H1 (cell line): ENCODE results near the gene TBC1D4. TPM values are rescaled to one million over a fixed set of nuclear protein-coding genes. Genes with fewer than 3 reads are reported as not detected.

ENCODE experiments used
- CTCF ChIA-PET: fragments of 300-600 bp; sonication (Branson Sonifier 250); formaldehyde crosslinking; loops from one replicate; lab custom pipeline; 2021; ENCODE audit not compliant: partially characterized antibody; lab: Charles Lee
- POLR2A ChIA-PET: fragments of 300-600 bp; sonication (Branson Sonifier 250); formaldehyde crosslinking; loops from one replicate; lab custom pipeline; 2021; ENCODE audit warnings: inconsistent platforms; ENCODE audit not compliant: partially characterized antibody; lab: Charles Lee
- DNase-seq, 2 experiments: peaks; one replicate each; pipeline versions ENCODE4 v3.0.0 to v3.0.0-alpha.2; 2010 to 2022; ENCODE audit warnings: low spot score in 2 of 2, low read depth in 1 of 2, mixed read lengths in 1 of 2
- FAIRE-seq: peaks from 2 replicates; lab custom pipeline; 2011; peaks lifted over from hg19 to GRCh38; lab: Jason Lieb, UNC
- H2AFZ ChIP-seq: 2 replicates; pipeline ENCODE4 v1.8.1; 2012; ENCODE audit warnings: low read length, inconsistent platforms
- H2AK5ac ChIP-seq: 2 replicates; pipeline ENCODE4 v1.6.1; 2013; ENCODE audit warnings: low read depth, low read length
- H2BK120ac ChIP-seq: replicated peaks from 2 replicates; pipeline ENCODE3; 2013; ENCODE audit warnings: low read depth, low read length, inconsistent platforms
- H2BK12ac ChIP-seq: 2 replicates; pipeline ENCODE4 v1.6.1; 2013; ENCODE audit warnings: low read depth, low read length
- H2BK15ac ChIP-seq: 2 replicates; pipeline ENCODE4 v1.6.1; 2013; ENCODE audit warnings: low read length
- H2BK20ac ChIP-seq: 2 replicates; pipeline ENCODE4 v1.6.1; 2013; ENCODE audit warnings: low read length
- H2BK5ac ChIP-seq: 2 replicates; pipeline ENCODE4 v1.6.1; 2013; ENCODE audit warnings: low read depth, low read length
- H3K14ac ChIP-seq: 2 replicates; pipeline ENCODE4 v1.6.1; 2013; ENCODE audit warnings: inconsistent platforms; ENCODE audit not compliant: insufficient read length
- H3K18ac ChIP-seq: 2 replicates; pipeline ENCODE4 v1.6.1; 2013; ENCODE audit warnings: low read length; ENCODE audit errors: extremely low read depth
- H3K23ac ChIP-seq: 2 replicates; pipeline ENCODE4 v1.6.1; 2013; ENCODE audit warnings: inconsistent platforms; ENCODE audit not compliant: insufficient read length
- H3K23me2 ChIP-seq: 2 replicates; pipeline ENCODE4 v1.6.1; 2013; ENCODE audit warnings: low read depth, low read length
- H3K27ac ChIP-seq: 2 replicates; pipeline ENCODE4 v1.6.1; 2011; ENCODE audit warnings: low read depth, low read length, inconsistent platforms
- H3K27me3 ChIP-seq, 4 experiments: replicated peaks in 1 of 4; 1 replicate in 1 of 4; 2 replicates in 3 of 4; pipeline versions ENCODE4 v1.6.1 to v1.8.1; 2011 to 2013; ENCODE audit warnings: low read length in 3 of 4, mild to moderate bottlenecking in 3 of 4, inconsistent platforms in 2 of 4, mixed read lengths in 2 of 4, moderate library complexity in 1 of 4; ENCODE audit not compliant: control insufficient read depth in 3 of 4, insufficient read depth in 3 of 4; ENCODE audit errors: extremely low read depth in 1 of 4
- H3K36me3 ChIP-seq, 4 experiments: 2 replicates each; pipeline versions ENCODE4 v1.6.1 to v1.8.1; 2011 to 2013; ENCODE audit warnings: mild to moderate bottlenecking in 4 of 4, low read length in 3 of 4, moderate library complexity in 2 of 4, control low read depth in 1 of 4, inconsistent platforms in 1 of 4; ENCODE audit not compliant: insufficient read depth in 4 of 4, control insufficient read depth in 2 of 4
- H3K4ac ChIP-seq: replicated peaks from 2 replicates; pipeline ENCODE3; 2013; ENCODE audit warnings: low read length, low read depth, mixed read lengths, inconsistent platforms; ENCODE audit not compliant: insufficient read length
- H3K4me1 ChIP-seq, 4 experiments: replicated peaks in 1 of 4; 1 replicate in 1 of 4; 2 replicates in 3 of 4; pipeline versions ENCODE4 v1.6.1 to v1.8.1; 2011 to 2013; ENCODE audit warnings: low read length in 3 of 4, inconsistent platforms in 2 of 4, mixed read lengths in 1 of 4; ENCODE audit not compliant: insufficient read depth in 4 of 4, control insufficient read depth in 3 of 4
- H3K4me2 ChIP-seq, 2 experiments: 2 replicates each; pipeline versions ENCODE4 v1.6.1 to v1.8.1; 2011 to 2013; ENCODE audit warnings: low read depth in 2 of 2, low read length in 2 of 2, control low read depth in 1 of 2, inconsistent platforms in 1 of 2, mild to moderate bottlenecking in 1 of 2; ENCODE audit not compliant: insufficient read depth in 1 of 2
- H3K4me3 ChIP-seq, 4 experiments: fragments of 200-600, 300-600 bp in 1 of 4; sonication (generic), shearing (Covaris generic), sonication (Bioruptor Twin) in 1 of 4; 2 replicates each; pipeline versions ENCODE4 v1.5.1 to v1.8.1; 2011 to 2016; ENCODE audit warnings: low read length in 4 of 4, low read depth in 3 of 4, control low read depth in 2 of 4, inconsistent platforms in 2 of 4, mild to moderate bottlenecking in 2 of 4, mixed read lengths in 1 of 4, moderate library complexity in 1 of 4; ENCODE audit not compliant: insufficient read depth in 2 of 4; ENCODE audit errors: extremely low read depth in 1 of 4
- H3K56ac ChIP-seq: replicated peaks from 2 replicates; pipeline ENCODE3; 2013; ENCODE audit warnings: low read depth, mild to moderate bottlenecking, mixed read lengths, low read length, inconsistent platforms; ENCODE audit not compliant: insufficient read length
- H3K79me1 ChIP-seq: 2 replicates; pipeline ENCODE4 v1.6.1; 2013; ENCODE audit warnings: low read depth, low read length, control low read depth
- H3K79me2 ChIP-seq, 2 experiments: 2 replicates each; pipeline versions ENCODE4 v1.6.1 to v1.8.1; 2012 to 2013; ENCODE audit warnings: low read length in 2 of 2, mild to moderate bottlenecking in 2 of 2, inconsistent platforms in 1 of 2; ENCODE audit not compliant: insufficient read depth in 2 of 2, control insufficient read depth in 1 of 2
- H3K9ac ChIP-seq, 4 experiments: replicated peaks in 1 of 4; 1 replicate in 1 of 4; 2 replicates in 3 of 4; pipeline versions ENCODE4 v1.6.1 to v1.8.1; 2011 to 2013; ENCODE audit warnings: low read depth in 3 of 4, low read length in 3 of 4, control low read depth in 2 of 4, mild to moderate bottlenecking in 2 of 4, moderate library complexity in 2 of 4, inconsistent platforms in 1 of 4; ENCODE audit errors: extremely low read depth in 1 of 4
- H3K9me3 ChIP-seq, 2 experiments: 2 replicates each; pipeline versions ENCODE4 v1.6.1 to v1.8.1; 2012 to 2013; ENCODE audit warnings: mild to moderate bottlenecking in 2 of 2, moderate library complexity in 2 of 2, control low read depth in 1 of 2, inconsistent platforms in 1 of 2, low read depth in 1 of 2, low read length in 1 of 2, mixed read lengths in 1 of 2; ENCODE audit not compliant: insufficient read depth in 2 of 2
- H4K20me1 ChIP-seq, 2 experiments: replicated peaks in 1 of 2; 2 replicates each; pipeline versions ENCODE3 to v1.8.1; 2011 to 2013; ENCODE audit warnings: inconsistent platforms in 2 of 2, low read length in 2 of 2, mild to moderate bottlenecking in 1 of 2; ENCODE audit not compliant: insufficient read depth in 2 of 2, control insufficient read depth in 1 of 2
- H4K5ac ChIP-seq: 2 replicates; pipeline ENCODE4 v1.6.1; 2013; ENCODE audit warnings: low read length, low read depth, mixed read lengths, inconsistent platforms; ENCODE audit not compliant: insufficient read length
- H4K8ac ChIP-seq: 2 replicates; pipeline ENCODE4 v1.8.0; 2013; ENCODE audit warnings: mild to moderate bottlenecking, moderate library complexity, low read length, inconsistent platforms; ENCODE audit not compliant: insufficient read depth; ENCODE audit errors: extremely low read depth
- H4K91ac ChIP-seq: replicated peaks from 2 replicates; pipeline ENCODE3; 2013; ENCODE audit warnings: low read length, mixed read lengths, inconsistent platforms; ENCODE audit not compliant: insufficient read length
- PHF8 ChIP-seq: fragments of 200-600 bp; sonication (generic); conservative IDR thresholded peaks from 2 replicates; pipeline ENCODE4 v1.7.1; 2012; ENCODE audit warnings: low read depth, mild to moderate bottlenecking, inconsistent platforms, low read length, moderate library complexity
- TAF1 ChIP-seq: IDR thresholded peaks from 2 replicates; pipeline ENCODE4 v1.6.1; 2011; ENCODE audit warnings: mild to moderate bottlenecking, low read depth, low read length
- WGBS, 2 experiments: shearing (Covaris generic) in 1 of 2; methylation state at CpG; one replicate each; pipeline versions ENCODE4 v1.1.6 to v1.1.7; 2013 to 2015; ENCODE audit warnings: low lambda C conversion rate in 2 of 2, mixed read lengths in 2 of 2, inconsistent platforms in 1 of 2, low coverage in 1 of 2, missing lambda C conversion rate in 1 of 2; ENCODE audit not compliant: insufficient replicate concordance in 2 of 2, insufficient coverage in 1 of 2, insufficient read length in 1 of 2; ENCODE audit errors: extremely low coverage in 1 of 2, missing lambda C conversion rate in 1 of 2; 5-methylcytosine and 5-hydroxymethylcytosine counted together
- polyA plus RNA-seq, 7 experiments: library from polyadenylated mRNA; depleted of rRNA in 3 of 7; stranded (reverse) in 5 of 7; unstranded in 2 of 7; fragments of >200 nt in 5 of 7; fragments of 200-250 nt in 2 of 7; gene quantifications; 1 replicate in 5 of 7; 2 replicates in 1 of 7; 4 replicates in 1 of 7; pipeline versions ENCODE4 v1.2.1 to v1.2.3, GENCODE V29; 2011 to 2013; ENCODE audit warnings: missing spikeins in 2 of 7, mixed read lengths in 2 of 7
- total RNA-seq: library from RNA; stranded (reverse); fragmentation: NEBNext Ultra II Directional; extraction: Animal tissue kit (Norgen Biotek cat#: 25700); gene quantifications from 2 replicates; pipeline ENCODE4 v1.2.1, GENCODE V29; 2021
- TF ChIP-seq, protein P1 (sequence below): IDR thresholded peaks from 2 replicates; pipeline ENCODE4 v1.6.1; 2012; ENCODE audit warnings: low read length, inconsistent platforms

TBC1D4 gene
- total and polyA plus RNA-seq, 2 of the 8 experiments (the other 6 are each of a cell fraction or from before 2014, with no cell fraction given) = 16.7 to 39.0 TPM

DNA sequence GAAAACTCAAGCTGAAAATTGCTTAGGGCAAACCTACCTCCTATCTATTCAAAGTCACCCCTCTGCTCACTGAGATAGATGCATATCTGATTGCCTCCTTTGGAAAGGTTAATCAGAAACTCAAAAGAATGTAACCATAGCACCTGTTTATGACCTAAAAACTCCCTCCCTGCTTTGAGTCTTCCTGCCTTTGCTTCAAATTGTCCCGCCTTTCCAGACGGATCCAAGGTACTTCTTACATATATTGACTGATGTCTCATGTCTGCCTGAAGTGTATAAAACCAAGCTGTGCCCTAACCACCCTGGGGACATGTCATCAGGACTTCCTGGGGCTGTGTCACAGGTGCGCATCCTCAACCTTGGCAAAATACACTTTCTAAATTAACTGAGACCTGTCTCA, 118.6 kb downstream of the TBC1D4 start:
- no peak overlapping the region for H3K4me3 ChIP-seq
- no peak overlapping the region for H3K23ac ChIP-seq
- no peak overlapping the region for H4K8ac ChIP-seq
- CTCF ChIA-PET = interaction anchor here (0.6 to 3.6 kb wide), 3 partner anchors 9 to 141 kb away, joined by 3 to 21 read pairs (median 3); partner anchors contain the start of gene TBC1D4
- no peak overlapping the region for H2BK12ac ChIP-seq
- FAIRE-seq = no peak
- H3K18ac ChIP-seq = no peak overlapping the region
- no peaks in the 10 kb centered on the region for H3K79me1 ChIP-seq
- no peak overlapping the region for H4K5ac ChIP-seq
- peaks cover 0 to 4% of the 10 kb centered on the region in 2 experiments; a peak in 1 of 4 replicates for H3K79me2 ChIP-seq
- H3K4me1 ChIP-seq = peaks cover 0 to 5% (median 1%) of the 10 kb centered on the region in 4 experiments; a peak in 2 of 7 replicates
- H3K9me3 ChIP-seq = no peaks in the 10 kb centered on the region
- H3K14ac ChIP-seq = no peak overlapping the region
- 81% methylated on average over 3 of the region's 3 CpGs; no CpG with 5 or more reads in 1 of the 2 experiments for WGBS, 2 experiments
- no peak overlapping the region for H3K27ac ChIP-seq
- no peak overlapping the region for H3K9ac ChIP-seq
- no peaks in the 10 kb centered on the region for H3K23me2 ChIP-seq
- H4K91ac ChIP-seq = no peak overlapping the region
- no peak overlapping the region for H2BK20ac ChIP-seq
- no peak overlapping the region for H3K4ac ChIP-seq
- no peaks in the 10 kb centered on the region for H4K20me1 ChIP-seq
- no peak overlapping the region for H2BK15ac ChIP-seq
- TF ChIP-seq TAF1 (no peak), PHF8 (no peak)
- TF ChIP-seq, protein P1, sequence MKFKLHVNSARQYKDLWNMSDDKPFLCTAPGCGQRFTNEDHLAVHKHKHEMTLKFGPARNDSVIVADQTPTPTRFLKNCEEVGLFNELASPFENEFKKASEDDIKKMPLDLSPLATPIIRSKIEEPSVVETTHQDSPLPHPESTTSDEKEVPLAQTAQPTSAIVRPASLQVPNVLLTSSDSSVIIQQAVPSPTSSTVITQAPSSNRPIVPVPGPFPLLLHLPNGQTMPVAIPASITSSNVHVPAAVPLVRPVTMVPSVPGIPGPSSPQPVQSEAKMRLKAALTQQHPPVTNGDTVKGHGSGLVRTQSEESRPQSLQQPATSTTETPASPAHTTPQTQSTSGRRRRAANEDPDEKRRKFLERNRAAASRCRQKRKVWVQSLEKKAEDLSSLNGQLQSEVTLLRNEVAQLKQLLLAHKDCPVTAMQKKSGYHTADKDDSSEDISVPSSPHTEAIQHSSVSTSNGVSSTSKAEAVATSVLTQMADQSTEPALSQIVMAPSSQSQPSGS = no peak
- no peak overlapping the region for H3K56ac ChIP-seq
- POLR2A ChIA-PET = no interaction called here
- H3K36me3 ChIP-seq = no peaks in the 10 kb centered on the region
- H2AK5ac ChIP-seq = no peak overlapping the region
- H3K4me2 ChIP-seq = no peak overlapping the region
- no peak for DNase-seq
- H2BK120ac ChIP-seq = no peak overlapping the region
- H2AFZ ChIP-seq = no peak overlapping the region
- no peaks in the 10 kb centered on the region for H3K27me3 ChIP-seq
- no peak overlapping the region for H2BK5ac ChIP-seq
